GM18858 (cell line): ENCODE data around the gene ABHD1.

ENCODE experiments used
- ATAC-seq: cut with Tn5 transposase; IDR thresholded peaks from one replicate; pipeline ENCODE4 v1.9.1; 2021; ENCODE audit not compliant: unreplicated experiment

Gene ABHD1

GRCh38 chr2:27086724-27087593, 36.7 kb upstream of the ABHD1 start, which contains the start of gene KHK:
KHK (plus strand) TSS chr2:27086772; CDS start chr2:27087260, 488 bp downstream.
- ATAC-seq: no peak

GRCh38 chr2:27087823-27088410, 35.7 kb upstream of the ABHD1 start:
- no peak for ATAC-seq

- no peak for ATAC-seq
Observed at GRCh38 chr2:27088634-27089033, 35.0 kb upstream of the ABHD1 start.

- no peak for ATAC-seq
Observed at GRCh38 chr2:27089111-27089954, 34.3 kb upstream of the ABHD1 start.

GRCh38 chr2:27091746-27092695, 31.6 kb upstream of the ABHD1 start:
- ATAC-seq: no peak

GRCh38 chr2:27092696-27093429, 30.8 kb upstream of the ABHD1 start:
- ATAC-seq: no peak

DNA sequence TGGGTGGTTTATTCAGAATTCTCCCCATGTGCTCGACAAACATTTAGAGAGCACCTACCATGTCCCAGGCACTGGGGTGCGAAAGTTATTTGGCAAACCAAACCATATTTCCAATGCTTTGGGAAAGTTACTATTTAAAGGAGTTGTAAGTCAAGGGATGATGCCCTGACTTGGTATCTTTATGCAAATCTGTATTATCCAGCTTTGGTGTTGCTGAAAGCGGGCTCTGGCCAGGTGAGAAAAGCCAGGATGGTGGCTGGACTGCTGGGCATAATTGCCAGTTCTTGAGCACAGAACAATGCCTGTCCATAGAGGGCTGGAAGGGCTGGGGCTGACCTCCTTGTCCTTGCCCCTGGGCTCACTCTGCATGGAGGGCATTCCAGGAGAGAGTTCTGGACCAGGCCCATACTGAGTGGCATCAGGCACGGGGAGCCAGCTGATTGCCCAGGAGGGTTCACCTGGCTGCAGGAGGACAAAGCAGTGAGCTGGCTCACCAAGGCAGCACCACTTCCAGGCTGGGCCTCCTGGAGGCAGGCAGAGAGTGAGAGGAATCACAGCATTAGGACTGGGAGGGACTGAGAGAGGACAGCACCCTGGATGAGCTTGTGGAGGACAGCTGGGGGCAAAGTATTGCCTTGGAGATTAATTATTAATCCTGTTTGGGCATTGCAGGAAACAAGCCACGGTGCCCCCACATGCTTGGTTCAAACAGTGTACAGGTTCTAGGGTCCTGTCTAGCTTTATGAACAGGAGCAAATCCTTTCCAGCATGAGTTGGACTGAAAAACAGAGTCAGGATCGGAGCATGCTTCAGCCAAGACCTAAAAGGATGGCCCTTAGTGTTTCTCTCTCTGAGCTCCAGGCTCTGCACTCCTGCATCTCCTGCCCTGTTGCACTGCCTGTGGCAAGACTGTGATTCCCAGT, 29.9 kb upstream of the ABHD1 start:
- ATAC-seq: no peak

- ATAC-seq: no peak
Observed at GRCh38 chr2:27094353-27094984, 29.1 kb upstream of the ABHD1 start.

- ATAC-seq: no peak
Observed at GRCh38 chr2:27095427-27095744, 28.2 kb upstream of the ABHD1 start.

GRCh38 chr2:27095745-27096651, 27.6 kb upstream of the ABHD1 start:
- no peak for ATAC-seq

- no peak for ATAC-seq
Observed at GRCh38 chr2:27096748-27097297, 26.8 kb upstream of the ABHD1 start.

DNA sequence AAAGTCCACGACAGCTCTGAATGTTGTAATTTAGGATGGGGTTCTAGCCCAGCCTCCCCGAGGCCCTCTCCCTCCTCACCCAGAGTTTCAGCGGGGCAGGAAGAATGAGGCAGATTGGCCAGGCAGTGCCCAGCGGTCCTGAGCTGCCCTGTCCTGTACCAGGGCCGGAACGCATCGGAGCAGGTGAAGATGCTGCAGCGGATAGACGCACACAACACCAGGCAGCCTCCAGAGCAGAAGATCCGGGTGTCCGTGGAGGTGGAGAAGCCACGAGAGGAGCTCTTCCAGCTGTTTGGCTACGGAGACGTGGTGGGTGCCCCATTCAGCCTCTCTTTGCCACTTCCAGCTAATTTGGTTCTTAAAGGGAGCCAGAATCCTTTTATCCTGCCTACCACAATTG, 26.3 kb upstream of the ABHD1 start:
- ATAC-seq: no peak

- no peak for ATAC-seq
Observed at GRCh38 chr2:27099334-27099955, 24.2 kb upstream of the ABHD1 start.

DNA sequence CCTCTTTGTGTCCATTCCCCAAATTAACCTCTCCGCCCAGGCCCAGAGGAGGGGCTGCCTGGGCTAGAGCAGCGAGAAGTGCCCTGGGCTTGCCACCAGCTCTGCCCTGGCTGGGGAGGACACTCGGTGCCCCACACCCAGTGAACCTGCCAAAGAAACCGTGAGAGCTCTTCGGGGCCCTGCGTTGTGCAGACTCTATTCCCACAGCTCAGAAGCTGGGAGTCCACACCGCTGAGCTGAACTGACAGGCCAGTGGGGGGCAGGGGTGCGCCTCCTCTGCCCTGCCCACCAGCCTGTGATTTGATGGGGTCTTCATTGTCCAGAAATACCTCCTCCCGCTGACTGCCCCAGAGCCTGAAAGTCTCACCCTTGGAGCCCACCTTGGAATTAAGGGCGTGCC, 23.6 kb upstream of the ABHD1 start:
- ATAC-seq: no peak

DNA sequence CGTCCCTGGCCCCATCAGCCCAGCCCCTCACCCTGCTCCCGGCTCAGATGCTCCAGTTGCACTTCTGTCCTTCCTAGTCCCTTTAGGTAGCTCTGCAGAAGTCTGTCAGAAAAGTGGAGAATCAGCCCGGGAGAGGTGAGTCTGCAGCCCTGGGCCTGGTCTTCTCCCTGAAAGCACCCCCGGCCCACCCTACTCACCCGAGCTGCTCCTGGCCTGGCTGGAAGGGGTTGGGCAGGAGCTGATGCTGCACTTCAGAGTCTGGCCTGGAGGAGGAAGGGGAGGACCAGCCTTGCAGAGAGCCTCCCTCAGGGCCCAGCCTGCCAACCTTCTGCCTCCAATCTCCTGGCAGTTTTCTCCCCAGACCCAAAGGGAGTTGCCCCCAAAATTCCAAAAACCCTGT, 21.3 kb upstream of the ABHD1 start:
- ATAC-seq: no peak

DNA sequence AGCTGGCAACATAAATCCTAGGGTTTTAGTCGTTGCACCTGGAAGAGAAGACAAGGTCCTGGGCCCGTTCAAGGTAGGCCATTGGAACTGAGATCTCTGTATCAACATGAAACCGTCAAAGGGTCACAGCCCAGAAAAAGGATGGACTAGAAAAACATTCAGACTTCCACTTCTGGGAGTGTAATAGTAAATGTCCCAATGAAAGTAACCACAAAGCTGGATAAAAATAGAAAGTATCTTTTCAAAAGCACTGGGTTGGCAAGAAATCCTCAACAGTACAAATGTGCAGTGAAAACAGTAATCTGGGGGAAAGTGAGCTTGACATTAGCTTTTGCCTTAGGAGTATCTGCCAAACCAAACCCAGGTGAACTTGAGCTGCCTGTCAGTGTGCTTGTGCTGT, 17.6 kb upstream of the ABHD1 start:
- no peak for ATAC-seq

- no peak for ATAC-seq
Observed at GRCh38 chr2:27108221-27108620, 15.4 kb upstream of the ABHD1 start.
